ENCODE results near the gene CDC25B. TPM values are rescaled to one million over a fixed set of nuclear protein-coding genes. Genes with fewer than 3 reads are reported as not detected.

CDC25B gene
- total RNA-seq, 1 donor from 2014 or later, result 9.4 TPM

DNA sequence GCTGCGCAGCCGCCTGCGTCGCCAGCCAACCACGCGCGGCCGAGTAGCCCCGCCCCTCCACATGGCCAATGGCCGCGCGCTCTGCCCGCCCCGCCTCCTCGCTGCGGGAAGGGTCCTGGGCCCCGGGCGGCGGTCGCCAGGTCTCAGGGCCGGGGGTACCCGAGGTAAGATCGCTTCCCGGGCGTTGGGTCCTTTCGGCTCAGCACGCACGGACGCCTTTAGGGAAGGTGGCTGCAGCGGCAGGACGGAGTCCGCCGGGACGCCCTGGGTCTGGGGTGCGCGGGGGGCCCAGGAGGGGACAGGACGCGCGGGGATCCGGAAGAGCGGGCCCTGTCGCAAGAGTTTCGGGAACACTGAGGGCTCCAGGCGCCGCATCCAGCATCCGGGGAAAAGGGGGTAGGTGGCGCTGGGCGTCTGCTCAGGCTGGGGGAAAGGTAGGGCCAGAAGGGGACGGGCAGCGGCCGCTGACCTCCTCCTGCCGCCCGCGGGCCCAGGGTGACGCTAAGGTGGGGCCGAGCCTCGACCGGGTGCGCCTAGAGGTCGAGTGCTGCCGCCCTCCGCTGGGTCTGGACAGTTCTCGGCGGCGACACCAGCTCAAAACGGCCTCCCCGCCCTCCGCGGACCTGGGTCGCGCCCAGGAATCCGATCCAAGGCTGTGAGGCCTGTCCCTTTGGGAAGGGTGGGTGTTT, 50.8 kb downstream of the CDC25B start, which contains the start of gene MAVS:
MAVS (plus strand) TSS at position 95 of the 689 bp plus-strand sequence. CDS start 7,791 bp downstream, outside the sequence.
- intact Hi-C loops (cut with DNase I), result loop anchor here (10.0 kb wide), 1 partner anchor 172 kb away; no protein-coding TSS in a partner anchor

DNA sequence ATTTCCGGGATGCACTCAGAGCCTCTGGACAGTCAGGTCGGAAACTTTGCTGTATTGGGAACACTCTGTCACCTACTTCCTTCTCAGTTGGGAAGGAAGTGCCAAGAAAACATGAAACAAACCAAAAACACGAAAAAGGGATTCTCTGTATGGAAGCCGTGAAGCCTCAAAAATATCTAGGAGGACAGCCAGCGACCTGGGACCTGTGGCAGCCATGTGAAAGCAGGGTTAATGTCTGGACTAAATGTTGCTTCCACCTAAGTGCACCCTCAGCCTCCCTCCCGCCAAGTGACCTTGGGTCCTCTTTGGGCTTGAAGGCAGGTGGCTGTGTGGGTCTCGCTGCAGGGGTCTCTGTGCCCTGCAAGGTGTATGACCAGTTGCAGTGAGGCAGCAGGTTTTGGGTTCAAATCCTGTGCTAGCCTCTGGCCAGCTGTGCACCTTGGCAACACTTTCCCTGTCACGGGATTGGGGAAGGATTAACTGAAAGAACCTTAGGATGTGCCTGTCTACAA, 51.4 kb downstream of the CDC25B start:
- DNase-seq (ENCODE audit: low spot score), result no peak
- intact Hi-C loops (cut with DNase I), result loop anchor here (10.0 kb wide), 1 partner anchor 173 kb away; no protein-coding TSS in a partner anchor

More for the DNA sequence above, 50.8 kb downstream of the CDC25B start, which contains the start of gene MAVS:
- peak; percentile 96 for DNase-seq (ENCODE audit: low spot score)

DNA sequence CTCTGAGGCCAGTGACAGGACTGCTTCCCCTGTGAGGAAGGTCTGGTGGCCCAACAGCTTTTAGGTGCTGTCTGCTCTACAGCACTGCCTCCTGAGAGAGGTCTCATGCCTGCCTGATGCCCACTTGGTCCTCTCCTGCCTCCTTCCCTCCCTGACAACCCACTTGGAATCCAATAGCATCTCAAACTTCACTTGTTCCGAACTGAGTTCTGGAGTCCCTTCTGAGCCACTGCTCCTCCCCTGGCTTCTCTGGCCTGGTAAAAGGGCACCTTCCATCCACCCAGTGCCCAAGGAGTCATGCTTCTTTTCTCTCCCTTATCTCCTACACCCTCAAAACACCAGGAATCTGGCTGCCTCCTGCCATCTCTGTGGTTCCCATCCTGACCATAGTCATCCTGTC, 52.5 kb downstream of the CDC25B start:
- intact Hi-C loops (cut with DNase I), result loop anchor here (10.0 kb wide), 1 partner anchor 174 kb away; no protein-coding TSS in a partner anchor
- DNase-seq (ENCODE audit: low spot score), result no peak

DNA sequence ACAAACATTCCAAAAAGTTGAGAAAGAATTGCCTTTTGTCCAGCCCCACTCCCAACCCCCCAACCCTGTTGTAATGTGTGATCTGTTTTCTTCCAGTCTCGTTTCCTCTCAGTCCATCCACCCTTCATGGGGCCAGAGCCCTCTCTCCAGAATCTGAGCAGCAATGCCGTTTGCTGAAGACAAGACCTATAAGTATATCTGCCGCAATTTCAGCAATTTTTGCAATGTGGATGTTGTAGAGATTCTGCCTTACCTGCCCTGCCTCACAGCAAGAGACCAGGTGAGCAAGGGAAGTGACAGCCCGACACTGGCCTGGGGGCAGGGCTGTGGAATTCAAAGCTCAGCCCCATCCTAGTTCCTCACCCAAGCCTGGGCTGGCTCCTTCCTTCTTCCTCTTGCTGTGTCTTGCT, 58.4 kb downstream of the CDC25B start:
- no peak for DNase-seq (ENCODE audit: low spot score)
- intact Hi-C loops (cut with DNase I), result loop anchor here (2.0 kb wide), 1 partner anchor 64 kb away; no protein-coding TSS in a partner anchor

Other genes with a start within 250 kb of the CDC25B start
- gene GFRA4, start 132.9 kb upstream of the CDC25B start, total RNA-seq, result not detected
- 3.0 TPM for gene ADAM33, start 114.3 kb upstream of the CDC25B start, total RNA-seq
- 2.4 TPM for gene SIGLEC1, start 83.7 kb upstream of the CDC25B start, total RNA-seq
- gene HSPA12B, start 63.6 kb upstream of the CDC25B start, total RNA-seq, result 9.2 TPM
- gene ADISSP, start 28.6 kb upstream of the CDC25B start, total RNA-seq, result 9.9 TPM
- not detected for gene SPEF1, start 14.9 kb upstream of the CDC25B start, total RNA-seq
- 79.8 TPM for gene CENPB, start 9.6 kb upstream of the CDC25B start, total RNA-seq
- 12.5 TPM for gene AP5S1, start 24.2 kb downstream of the CDC25B start, total RNA-seq
- 39.5 TPM for gene MAVS, start 50.5 kb downstream of the CDC25B start, total RNA-seq
- 21.5 TPM for gene PANK2, start 93.1 kb downstream of the CDC25B start, total RNA-seq
- gene RNF24, start 219.2 kb downstream of the CDC25B start, total RNA-seq, result 8.5 TPM